HuH-7 (cell line): ENCODE measurements around the gene PRPSAP1.

Experiments used
- DNase-seq: peaks from one replicate; pipeline ENCODE4 v3.0.0; 2011; ENCODE audit warnings: low spot score

The PRPSAP1 gene

GRCh38 chr17:76265624-76266243 lies 88.0 kb downstream of the PRPSAP1 start:
- peak; percentile 70 for DNase-seq

- peak; percentile 100 for DNase-seq
These were observed 88.7 kb downstream of the PRPSAP1 start, which contains the start of gene UBALD2 for GRCh38 chr17:76264755-76265623. UBALD2 (plus strand) TSS chr17:76265348; CDS start chr17:76265506, 158 bp downstream.

- DNase-seq: no peak
These were observed 89.3 kb downstream of the PRPSAP1 start for GRCh38 chr17:76264425-76264754.

- DNase-seq: no peak
These were observed 89.8 kb downstream of the PRPSAP1 start for GRCh38 chr17:76263896-76264295.

- no peak for DNase-seq
These were observed 90.9 kb downstream of the PRPSAP1 start for GRCh38 chr17:76262732-76263344.

- no peak for DNase-seq
These were observed 92.1 kb downstream of the PRPSAP1 start for GRCh38 chr17:76261421-76262215.

- no peak for DNase-seq
These were observed 93.0 kb downstream of the PRPSAP1 start for GRCh38 chr17:76260669-76261068.

- no peak for DNase-seq
These were observed 93.5 kb downstream of the PRPSAP1 start for GRCh38 chr17:76260220-76260619.
